IgD-negative memory B cell (primary cell): ENCODE data around the gene VSIR. TPM values are rescaled to one million over a fixed set of nuclear protein-coding genes. Genes with fewer than 3 reads are reported as not detected.

Experiments used
- H3K27ac Mint-ChIP-seq, 3 donors: one replicate each; pipeline ENCODE4 v1.8.0; 2020 to 2022; ENCODE audit warnings: mild to moderate bottlenecking in 3 of 3, mixed read lengths in 3 of 3, moderate library complexity in 1 of 3
- H3K27me3 Mint-ChIP-seq: one replicate; pipeline ENCODE4 v1.8.0; 2021; ENCODE audit warnings: mixed read lengths
- H3K36me3 Mint-ChIP-seq: one replicate; pipeline ENCODE4 v1.8.0; 2020; ENCODE audit warnings: mild to moderate bottlenecking, mixed read lengths
- H3K4me1 Mint-ChIP-seq, 3 donors: one replicate each; pipeline ENCODE4 v1.8.0; 2020 to 2022; ENCODE audit warnings: mixed read lengths in 3 of 3, mild to moderate bottlenecking in 1 of 3
- H3K4me3 Mint-ChIP-seq, 4 donors: one replicate each; pipeline ENCODE4 v1.8.0; 2020 to 2022; ENCODE audit warnings: mild to moderate bottlenecking in 4 of 4, mixed read lengths in 4 of 4, moderate library complexity in 3 of 4
- H3K9me3 Mint-ChIP-seq, 3 donors: one replicate each; pipeline ENCODE4 v1.8.0; 2020 to 2021; ENCODE audit warnings: mixed read lengths in 3 of 3, mild to moderate bottlenecking in 1 of 3
- polyA plus RNA-seq: library from polyadenylated mRNA; unstranded; fragments of 300-500 nt; fragmentation: Illumina TruSeq; gene quantifications from one replicate; pipeline ENCODE4 v1.2.3, GENCODE V29; 2021

Gene VSIR
- polyA plus RNA-seq, 1 donor from 2014 or later = 73.6 TPM

GRCh38 chr10:71812016-71812912 lies 38.9 kb upstream of the VSIR start:
- no peak overlapping the region for H3K27ac Mint-ChIP-seq
- no peaks in the 10 kb centered on the region for H3K27me3 Mint-ChIP-seq
- no peak overlapping the region for H3K4me3 Mint-ChIP-seq
- peaks cover 3% of the 10 kb centered on the region for H3K36me3 Mint-ChIP-seq
- H3K4me1 Mint-ChIP-seq = peaks cover 0 to 3% (median 2%) of the 10 kb centered on the region in 3 donors
- no peaks in the 10 kb centered on the region for H3K9me3 Mint-ChIP-seq

GRCh38 chr10:71811351-71811750 lies 38.0 kb upstream of the VSIR start:
- no peak overlapping the region for H3K4me3 Mint-ChIP-seq
- no peak overlapping the region for H3K27ac Mint-ChIP-seq
- H3K4me1 Mint-ChIP-seq = peaks cover 0 to 3% (median 2%) of the 10 kb centered on the region in 3 donors

GRCh38 chr10:71810048-71810750 lies 36.9 kb upstream of the VSIR start:
- peak overlapping the region in 1 of 3 donors; percentile 53 for H3K27ac Mint-ChIP-seq
- H3K36me3 Mint-ChIP-seq = no peaks in the 10 kb centered on the region
- H3K27me3 Mint-ChIP-seq = no peaks in the 10 kb centered on the region
- H3K4me1 Mint-ChIP-seq = peaks cover 0 to 3% (median 2%) of the 10 kb centered on the region in 3 donors
- no peaks in the 10 kb centered on the region for H3K9me3 Mint-ChIP-seq
- H3K4me3 Mint-ChIP-seq = no peak overlapping the region

More at GRCh38 chr10:71811351-71811750, 38.0 kb upstream of the VSIR start:
- H3K27me3 Mint-ChIP-seq = no peaks in the 10 kb centered on the region
- peaks cover 3% of the 10 kb centered on the region for H3K36me3 Mint-ChIP-seq
- H3K9me3 Mint-ChIP-seq = no peaks in the 10 kb centered on the region

- no peaks in the 10 kb centered on the region for H3K36me3 Mint-ChIP-seq
Observed at GRCh38 chr10:71809628-71810027, 36.3 kb upstream of the VSIR start.

GRCh38 chr10:71807557-71808510 lies 34.5 kb upstream of the VSIR start:
- Mint-ChIP-seq H3K36me3 (no peaks in the 10 kb centered on the region), H3K4me1 (peaks cover 0 to 6% (median 3%) of the 10 kb centered on the region in 3 donors), H3K9me3 (no peaks in the 10 kb centered on the region), H3K4me3 (no peak overlapping the region), H3K27me3 (no peaks in the 10 kb centered on the region), H3K27ac (peak overlapping the region in 1 of 3 donors; percentile 6)

More at GRCh38 chr10:71809628-71810027, 36.3 kb upstream of the VSIR start:
- H3K27ac Mint-ChIP-seq = peak overlapping the region in 1 of 3 donors; percentile 53
- H3K4me1 Mint-ChIP-seq = peaks cover 0 to 3% (median 2%) of the 10 kb centered on the region in 3 donors
- H3K4me3 Mint-ChIP-seq = no peak overlapping the region
- no peaks in the 10 kb centered on the region for H3K27me3 Mint-ChIP-seq
- no peaks in the 10 kb centered on the region for H3K9me3 Mint-ChIP-seq

GRCh38 chr10:71806704-71807556 lies 33.6 kb upstream of the VSIR start:
- no peaks in the 10 kb centered on the region for H3K36me3 Mint-ChIP-seq
- peaks cover 0 to 5% (median 3%) of the 10 kb centered on the region in 3 donors for H3K4me1 Mint-ChIP-seq
- H3K9me3 Mint-ChIP-seq = no peaks in the 10 kb centered on the region
- H3K27ac Mint-ChIP-seq = peak overlapping the region in 1 of 3 donors; percentile 63
- H3K4me3 Mint-ChIP-seq = no peak overlapping the region
- H3K27me3 Mint-ChIP-seq = no peaks in the 10 kb centered on the region

- H3K9me3 Mint-ChIP-seq = no peaks in the 10 kb centered on the region
- no peak overlapping the region for H3K27ac Mint-ChIP-seq
Observed at GRCh38 chr10:71805776-71806703, 32.7 kb upstream of the VSIR start.

GRCh38 chr10:71804077-71804476 lies 30.8 kb upstream of the VSIR start:
- H3K9me3 Mint-ChIP-seq = no peaks in the 10 kb centered on the region
- peaks cover 6 to 15% (median 9%) of the 10 kb centered on the region in 3 donors for H3K4me1 Mint-ChIP-seq
- no peaks in the 10 kb centered on the region for H3K27me3 Mint-ChIP-seq
- H3K27ac Mint-ChIP-seq = no peak overlapping the region
- H3K4me3 Mint-ChIP-seq = no peak overlapping the region
- H3K36me3 Mint-ChIP-seq = no peaks in the 10 kb centered on the region

More at GRCh38 chr10:71805776-71806703, 32.7 kb upstream of the VSIR start:
- peaks cover 6 to 12% (median 9%) of the 10 kb centered on the region in 3 donors for H3K4me1 Mint-ChIP-seq
- no peak overlapping the region for H3K4me3 Mint-ChIP-seq
- H3K36me3 Mint-ChIP-seq = no peaks in the 10 kb centered on the region
- no peaks in the 10 kb centered on the region for H3K27me3 Mint-ChIP-seq

DNA sequence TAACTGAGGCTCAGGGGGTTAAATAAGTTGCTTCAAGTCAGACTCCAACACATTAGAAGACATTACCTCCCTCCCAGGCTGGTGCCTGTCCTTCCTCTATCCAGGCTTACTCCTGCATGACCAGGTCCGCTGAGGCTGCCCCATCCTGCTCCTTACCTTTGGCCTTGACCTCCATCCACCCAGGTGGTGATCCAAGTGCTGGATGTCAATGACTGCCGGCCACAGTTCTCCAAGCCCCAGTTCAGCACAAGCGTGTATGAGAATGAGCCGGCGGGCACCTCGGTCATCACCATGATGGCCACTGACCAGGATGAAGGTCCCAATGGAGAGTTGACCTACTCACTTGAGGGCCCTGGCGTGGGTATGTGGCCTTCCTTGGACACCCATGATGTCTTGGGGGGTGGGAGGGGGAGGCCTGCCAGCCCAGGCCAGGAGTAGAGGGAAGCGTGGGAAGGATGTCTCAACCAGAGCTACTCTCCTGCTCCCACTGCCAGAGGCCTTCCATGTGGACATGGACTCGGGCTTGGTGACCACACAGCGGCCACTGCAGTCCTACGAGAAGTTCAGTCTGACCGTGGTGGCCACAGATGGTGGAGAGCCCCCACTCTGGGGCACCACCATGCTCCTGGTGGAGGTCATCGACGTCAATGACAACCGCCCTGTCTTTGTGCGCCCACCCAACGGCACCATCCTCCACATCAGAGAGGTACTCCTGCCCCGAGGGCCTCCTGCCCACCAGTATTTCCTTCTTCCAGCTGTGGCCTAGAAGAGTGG lies 29.6 kb upstream of the VSIR start:
- H3K27me3 Mint-ChIP-seq = no peaks in the 10 kb centered on the region
- no peak overlapping the region for H3K27ac Mint-ChIP-seq
- peaks cover 6 to 15% (median 9%) of the 10 kb centered on the region in 3 donors for H3K4me1 Mint-ChIP-seq
- H3K4me3 Mint-ChIP-seq = no peak overlapping the region
- H3K36me3 Mint-ChIP-seq = no peaks in the 10 kb centered on the region
- H3K9me3 Mint-ChIP-seq = no peaks in the 10 kb centered on the region

- Mint-ChIP-seq H3K27me3 (no peaks in the 10 kb centered on the region), H3K4me3 (no peak overlapping the region), H3K27ac (no peak overlapping the region), H3K36me3 (no peaks in the 10 kb centered on the region), H3K4me1 (peaks cover 6 to 20% (median 9%) of the 10 kb centered on the region in 3 donors), H3K9me3 (no peaks in the 10 kb centered on the region)
Observed at GRCh38 chr10:71802235-71802634, 28.9 kb upstream of the VSIR start.

GRCh38 chr10:71801361-71801760 lies 28.0 kb upstream of the VSIR start:
- no peaks in the 10 kb centered on the region for H3K27me3 Mint-ChIP-seq
- H3K27ac Mint-ChIP-seq = peak overlapping the region in 2 of 3 donors; percentile 4 to 73
- H3K4me3 Mint-ChIP-seq = peak overlapping the region in 2 of 4 donors; percentile 10 to 23
- no peaks in the 10 kb centered on the region for H3K36me3 Mint-ChIP-seq
- peaks cover 6 to 22% (median 9%) of the 10 kb centered on the region in 3 donors for H3K4me1 Mint-ChIP-seq
- no peaks in the 10 kb centered on the region for H3K9me3 Mint-ChIP-seq
